ENCODE measurements around the gene SKA2.

SKA2 gene

DNA sequence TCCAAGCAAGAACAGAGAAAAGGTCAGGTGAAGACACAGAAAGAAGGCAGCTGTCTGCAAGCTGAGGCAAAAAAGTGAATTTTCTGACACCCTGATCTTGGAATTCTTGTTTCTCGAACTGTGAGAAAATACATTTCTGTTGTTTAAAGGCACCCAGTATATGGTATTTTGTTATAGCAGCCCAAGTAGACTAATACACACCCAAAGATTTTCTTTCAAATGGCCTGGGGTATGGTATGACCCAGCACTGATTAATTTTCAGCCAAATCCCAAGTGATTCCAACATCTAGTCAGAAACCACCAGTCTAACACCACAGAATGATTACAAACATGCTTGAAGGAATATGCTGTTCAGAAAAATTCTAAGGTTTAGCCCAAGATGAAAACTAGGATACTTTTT lies 85.1 kb downstream of the SKA2 start:
- TF ChIP-seq ZBTB7A (IDR thresholded peaks at IDR 0.05; ENCODE audit: low read depth) (no peak), NFIC (IDR thresholded peaks at IDR 0.05) (no peak), CEBPB (IDR thresholded peaks at IDR 0.05) (no peak), YY1 (IDR thresholded peaks at IDR 0.05; ENCODE audit: low read depth) (no peak), CREB1 (IDR thresholded peaks at IDR 0.05; ENCODE audit: low read depth) (no peak), RAD21 (IDR thresholded peaks at IDR 0.05; ENCODE audit: low read depth) (no peak), FOXM1 (IDR thresholded peaks at IDR 0.05; ENCODE audit: borderline replicate concordance, low read depth) (no peak), EP300 (IDR thresholded peaks at IDR 0.05; ENCODE audit: borderline replicate concordance) (no peak), EGR1 (IDR thresholded peaks at IDR 0.05) (no peak), TAF1 (IDR thresholded peaks at IDR 0.05; ENCODE audit: low read depth) (no peak), TCF12 (IDR thresholded peaks at IDR 0.05; ENCODE audit: low read depth) (no peak), TEAD4 (IDR thresholded peaks at IDR 0.05) (no peak)
- TF ChIP-seq, protein P1, sequence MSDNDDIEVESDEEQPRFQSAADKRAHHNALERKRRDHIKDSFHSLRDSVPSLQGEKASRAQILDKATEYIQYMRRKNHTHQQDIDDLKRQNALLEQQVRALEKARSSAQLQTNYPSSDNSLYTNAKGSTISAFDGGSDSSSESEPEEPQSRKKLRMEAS (IDR thresholded peaks at IDR 0.05): no peak
- TF ChIP-seq, protein P2, sequence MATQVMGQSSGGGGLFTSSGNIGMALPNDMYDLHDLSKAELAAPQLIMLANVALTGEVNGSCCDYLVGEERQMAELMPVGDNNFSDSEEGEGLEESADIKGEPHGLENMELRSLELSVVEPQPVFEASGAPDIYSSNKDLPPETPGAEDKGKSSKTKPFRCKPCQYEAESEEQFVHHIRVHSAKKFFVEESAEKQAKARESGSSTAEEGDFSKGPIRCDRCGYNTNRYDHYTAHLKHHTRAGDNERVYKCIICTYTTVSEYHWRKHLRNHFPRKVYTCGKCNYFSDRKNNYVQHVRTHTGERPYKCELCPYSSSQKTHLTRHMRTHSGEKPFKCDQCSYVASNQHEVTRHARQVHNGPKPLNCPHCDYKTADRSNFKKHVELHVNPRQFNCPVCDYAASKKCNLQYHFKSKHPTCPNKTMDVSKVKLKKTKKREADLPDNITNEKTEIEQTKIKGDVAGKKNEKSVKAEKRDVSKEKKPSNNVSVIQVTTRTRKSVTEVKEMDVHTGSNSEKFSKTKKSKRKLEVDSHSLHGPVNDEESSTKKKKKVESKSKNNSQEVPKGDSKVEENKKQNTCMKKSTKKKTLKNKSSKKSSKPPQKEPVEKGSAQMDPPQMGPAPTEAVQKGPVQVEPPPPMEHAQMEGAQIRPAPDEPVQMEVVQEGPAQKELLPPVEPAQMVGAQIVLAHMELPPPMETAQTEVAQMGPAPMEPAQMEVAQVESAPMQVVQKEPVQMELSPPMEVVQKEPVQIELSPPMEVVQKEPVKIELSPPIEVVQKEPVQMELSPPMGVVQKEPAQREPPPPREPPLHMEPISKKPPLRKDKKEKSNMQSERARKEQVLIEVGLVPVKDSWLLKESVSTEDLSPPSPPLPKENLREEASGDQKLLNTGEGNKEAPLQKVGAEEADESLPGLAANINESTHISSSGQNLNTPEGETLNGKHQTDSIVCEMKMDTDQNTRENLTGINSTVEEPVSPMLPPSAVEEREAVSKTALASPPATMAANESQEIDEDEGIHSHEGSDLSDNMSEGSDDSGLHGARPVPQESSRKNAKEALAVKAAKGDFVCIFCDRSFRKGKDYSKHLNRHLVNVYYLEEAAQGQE (IDR thresholded peaks at IDR 0.05; ENCODE audit: low read depth): no peak
- TF ChIP-seq, protein P3, sequence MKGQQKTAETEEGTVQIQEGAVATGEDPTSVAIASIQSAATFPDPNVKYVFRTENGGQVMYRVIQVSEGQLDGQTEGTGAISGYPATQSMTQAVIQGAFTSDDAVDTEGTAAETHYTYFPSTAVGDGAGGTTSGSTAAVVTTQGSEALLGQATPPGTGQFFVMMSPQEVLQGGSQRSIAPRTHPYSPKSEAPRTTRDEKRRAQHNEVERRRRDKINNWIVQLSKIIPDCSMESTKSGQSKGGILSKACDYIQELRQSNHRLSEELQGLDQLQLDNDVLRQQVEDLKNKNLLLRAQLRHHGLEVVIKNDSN (IDR thresholded peaks at IDR 0.05): no peak

DNA sequence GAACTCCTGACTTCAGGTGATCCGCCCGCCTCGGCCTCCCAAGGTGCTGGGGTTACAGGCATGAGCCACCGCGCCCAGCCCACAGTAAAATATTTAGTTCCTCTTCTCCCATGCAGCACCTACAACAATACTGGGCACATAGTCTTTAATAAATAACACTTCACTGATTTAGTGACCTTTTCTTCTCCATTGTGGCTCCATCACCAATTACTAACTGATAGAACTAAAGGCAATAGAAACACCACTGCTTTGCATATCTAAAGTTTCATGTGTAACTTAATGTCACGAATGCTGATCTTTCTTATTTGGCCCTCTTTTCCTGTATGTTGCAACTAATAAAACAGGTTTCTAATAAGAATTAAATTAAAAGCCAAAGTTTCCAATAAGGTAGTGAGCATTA lies 87.2 kb downstream of the SKA2 start:
- TF ChIP-seq CREB1 (IDR thresholded peaks at IDR 0.05; ENCODE audit: low read depth): no peak
- TF ChIP-seq EP300 (IDR thresholded peaks at IDR 0.05; ENCODE audit: borderline replicate concordance): no peak
- no peak for TF ChIP-seq FOXM1 (IDR thresholded peaks at IDR 0.05; ENCODE audit: borderline replicate concordance, low read depth)
- TF ChIP-seq, protein P3 (IDR thresholded peaks at IDR 0.05): no peak
- TF ChIP-seq RAD21 (IDR thresholded peaks at IDR 0.05; ENCODE audit: low read depth): no peak
- TF ChIP-seq, protein P1 (IDR thresholded peaks at IDR 0.05): no peak

DNA sequence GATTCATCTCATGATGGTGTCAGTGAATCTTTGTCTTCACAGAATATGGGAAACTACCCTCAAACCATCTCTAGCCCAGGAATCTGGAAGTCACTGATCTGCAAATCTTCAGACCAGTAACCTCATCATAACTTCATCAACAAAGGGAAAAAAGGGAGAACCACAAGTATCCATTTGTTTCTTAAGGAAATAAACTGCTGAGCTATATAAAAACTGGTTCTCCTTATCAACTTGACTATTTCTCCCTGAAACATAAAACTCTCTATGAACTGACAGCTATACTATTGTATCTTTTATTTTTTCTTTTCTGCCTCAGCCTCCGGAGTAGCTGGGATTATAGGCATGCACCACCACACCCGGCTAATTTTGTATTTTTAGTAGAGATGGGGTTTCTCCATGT lies 87.6 kb downstream of the SKA2 start:
- TF ChIP-seq FOXM1 (IDR thresholded peaks at IDR 0.05; ENCODE audit: borderline replicate concordance, low read depth) (no peak), TEAD4 (IDR thresholded peaks at IDR 0.05) (no peak), CEBPB (IDR thresholded peaks at IDR 0.05) (no peak), EGR1 (IDR thresholded peaks at IDR 0.05) (no peak), ZBTB7A (IDR thresholded peaks at IDR 0.05; ENCODE audit: low read depth) (no peak), TAF1 (IDR thresholded peaks at IDR 0.05; ENCODE audit: low read depth) (no peak)

DNA sequence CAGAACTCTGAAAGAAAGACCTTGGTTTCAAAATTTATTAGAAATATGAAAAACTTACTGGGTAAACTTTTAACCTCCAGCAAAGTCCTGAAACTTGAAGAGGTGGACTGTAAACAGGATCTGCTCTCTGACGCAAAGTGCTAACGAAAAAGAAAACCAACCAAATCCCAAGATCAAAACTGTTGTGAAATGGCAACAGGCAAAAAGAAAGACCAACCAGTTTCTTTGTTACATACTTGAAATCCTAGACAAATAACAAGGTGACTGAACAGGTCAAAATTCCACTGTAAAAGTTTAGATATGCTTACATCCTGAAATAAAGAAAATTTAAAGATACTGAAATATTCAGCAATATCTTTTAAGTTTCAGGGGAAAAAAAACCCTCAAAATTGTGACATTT lies 92.5 kb downstream of the SKA2 start:
- TF ChIP-seq, protein P1 (IDR thresholded peaks at IDR 0.05): no peak
- no peak for TF ChIP-seq FOXM1 (IDR thresholded peaks at IDR 0.05; ENCODE audit: borderline replicate concordance, low read depth)
- TF ChIP-seq TEAD4 (IDR thresholded peaks at IDR 0.05): no peak
- TF ChIP-seq EP300 (IDR thresholded peaks at IDR 0.05; ENCODE audit: borderline replicate concordance): no peak
- TF ChIP-seq, protein P2 (IDR thresholded peaks at IDR 0.05; ENCODE audit: low read depth): no peak
- no peak for TF ChIP-seq TCF12 (IDR thresholded peaks at IDR 0.05; ENCODE audit: low read depth)
- TF ChIP-seq, protein P3 (IDR thresholded peaks at IDR 0.05): no peak
- no peak for TF ChIP-seq ZBTB7A (IDR thresholded peaks at IDR 0.05; ENCODE audit: low read depth)
- no peak for TF ChIP-seq CEBPB (IDR thresholded peaks at IDR 0.05)
